Neuron (in vitro differentiated cells): ENCODE data around the gene TRIM65.

ENCODE experiments used
- H2AFZ ChIP-seq: one replicate; pipeline ENCODE4 v1.6.1; 2013; ENCODE audit warnings: low read depth, mild to moderate bottlenecking, inconsistent platforms, low read length, moderate library complexity
- H3K27me3 ChIP-seq: one replicate; pipeline ENCODE4 v1.6.1; 2013; ENCODE audit warnings: low read length; ENCODE audit not compliant: insufficient read depth
- H3K36me3 ChIP-seq: one replicate; pipeline ENCODE4 v1.6.1; 2013; ENCODE audit warnings: low read length; ENCODE audit not compliant: insufficient read depth
- H3K4me1 ChIP-seq: one replicate; pipeline ENCODE4 v1.6.1; 2013; ENCODE audit warnings: low read length; ENCODE audit not compliant: insufficient read depth
- H3K4me3 ChIP-seq: 2 replicates; pipeline ENCODE4 v1.5.1; 2013; ENCODE audit warnings: mild to moderate bottlenecking, low read length, moderate library complexity
- H3K9me3 ChIP-seq: one replicate; pipeline ENCODE4 v1.6.1; 2013; ENCODE audit warnings: low read length

The TRIM65 gene

GRCh38 chr17:75845058-75845711 is 51.6 kb downstream of the TRIM65 start:
- H3K4me1 ChIP-seq: no peaks in the 10 kb centered on the region
- H2AFZ ChIP-seq: no peak overlapping the region
- H3K9me3 ChIP-seq: no peaks in the 10 kb centered on the region
- no peaks in the 10 kb centered on the region for H3K27me3 ChIP-seq
- H3K4me3 ChIP-seq: no peak overlapping the region
- peaks cover 39% of the 10 kb centered on the region for H3K36me3 ChIP-seq

GRCh38 chr17:75844530-75845057 is 52.2 kb downstream of the TRIM65 start:
- Histone ChIP-seq H2AFZ (no peak overlapping the region), H3K4me3 (no peak overlapping the region), H3K36me3 (peaks cover 35% of the 10 kb centered on the region), H3K4me1 (no peaks in the 10 kb centered on the region), H3K27me3 (no peaks in the 10 kb centered on the region), H3K9me3 (no peaks in the 10 kb centered on the region)

GRCh38 chr17:75843577-75844529 is 52.9 kb downstream of the TRIM65 start, which contains the start of gene UNC13D:
TSS of gene UNC13D (minus strand) at chr17:75844404. CDS start at chr17:75844337, 67 bp downstream.
- Histone ChIP-seq H3K4me3 (no peak within 1 kb of the TSS), H3K9me3 (no peaks in the 10 kb centered on the region), H3K27me3 (no peaks in the 10 kb centered on the region), H3K4me1 (no peaks in the 10 kb centered on the region), H2AFZ (no peak within 1 kb of the TSS), H3K36me3 (peaks cover 27% of the 10 kb centered on the region)

- Histone ChIP-seq H3K4me1 (no peaks in the 10 kb centered on the region), H3K27me3 (no peaks in the 10 kb centered on the region), H3K9me3 (no peaks in the 10 kb centered on the region), H3K36me3 (peaks cover 20% of the 10 kb centered on the region), H3K4me3 (no peak overlapping the region), H2AFZ (no peak overlapping the region)
Observed at GRCh38 chr17:75842963-75843576, 53.7 kb downstream of the TRIM65 start.

- peaks cover 14% of the 10 kb centered on the region for H3K36me3 ChIP-seq
- no peak overlapping the region for H3K4me3 ChIP-seq
- no peaks in the 10 kb centered on the region for H3K4me1 ChIP-seq
- no peak overlapping the region for H2AFZ ChIP-seq
- no peaks in the 10 kb centered on the region for H3K27me3 ChIP-seq
- no peaks in the 10 kb centered on the region for H3K9me3 ChIP-seq
Observed at GRCh38 chr17:75842411-75842810, 54.3 kb downstream of the TRIM65 start.

- Histone ChIP-seq H3K4me3 (no peak overlapping the region), H3K36me3 (no peaks in the 10 kb centered on the region), H2AFZ (no peak overlapping the region), H3K27me3 (no peaks in the 10 kb centered on the region), H3K9me3 (no peaks in the 10 kb centered on the region), H3K4me1 (no peaks in the 10 kb centered on the region)
Observed at GRCh38 chr17:75840799-75841164, 56.0 kb downstream of the TRIM65 start.

- Histone ChIP-seq H3K36me3 (no peaks in the 10 kb centered on the region), H3K4me3 (no peak overlapping the region), H3K4me1 (no peaks in the 10 kb centered on the region), H3K27me3 (no peaks in the 10 kb centered on the region), H2AFZ (no peak overlapping the region), H3K9me3 (no peaks in the 10 kb centered on the region)
Observed at GRCh38 chr17:75839942-75840798, 56.6 kb downstream of the TRIM65 start.
